HG03095 (cell line): ENCODE data around the gene NEUROD6.

Source experiments
- ATAC-seq: cut with Tn5 transposase; IDR thresholded peaks from one replicate; pipeline ENCODE4 v1.9.1; 2021; ENCODE audit warnings: moderate library complexity; ENCODE audit not compliant: unreplicated experiment

Gene NEUROD6

GRCh38 chr7:31340603-31341002 is at the start of gene NEUROD6:
TSS of gene NEUROD6 (minus strand) at chr7:31340726. CDS start at chr7:31339268, 1,458 bp downstream.
- no peak for ATAC-seq

DNA sequence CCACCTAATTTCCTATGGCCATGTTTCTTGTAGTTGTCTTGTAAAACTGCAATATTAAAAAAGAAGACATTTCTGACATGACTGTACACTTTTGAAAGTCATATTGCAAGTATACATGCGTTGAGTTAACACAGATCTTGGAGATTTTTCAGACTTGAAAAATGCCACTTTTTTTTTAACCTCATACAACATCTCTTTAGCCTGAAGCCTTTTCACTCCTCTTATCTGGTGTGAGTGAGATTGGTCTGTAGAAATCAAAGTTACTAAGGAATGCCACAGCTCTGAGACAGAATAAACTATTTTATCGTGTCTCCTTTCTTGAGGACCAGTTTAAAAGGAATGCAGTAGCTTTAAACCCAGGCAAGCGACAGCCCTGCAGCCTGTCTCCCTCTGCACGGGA is 43.9 kb upstream of the NEUROD6 start:
- ATAC-seq, result no peak

DNA sequence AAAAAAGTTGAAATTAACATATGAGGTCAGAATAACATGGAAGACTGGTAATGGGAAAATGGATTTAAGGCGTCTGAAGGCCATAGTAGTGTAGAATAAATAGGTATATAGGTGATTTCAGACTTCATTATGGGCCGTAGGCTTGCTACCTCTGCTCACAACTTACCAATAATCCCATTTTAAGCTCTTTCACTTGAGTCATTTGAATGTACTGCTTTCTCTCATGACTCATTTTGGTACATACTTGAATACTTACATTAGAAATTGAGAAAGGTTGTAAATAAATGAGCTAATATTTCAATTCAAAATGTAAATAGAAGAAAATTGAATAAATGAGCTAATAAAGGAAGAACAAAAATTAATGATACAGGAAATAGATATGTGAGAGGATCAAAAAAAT is 42.2 kb upstream of the NEUROD6 start:
- no peak for ATAC-seq

- peak; percentile 70 for ATAC-seq
Measured at GRCh38 chr7:31373337-31374289, 33.1 kb upstream of the NEUROD6 start.

- no peak for ATAC-seq
Measured at GRCh38 chr7:31372231-31372959, 31.9 kb upstream of the NEUROD6 start.

DNA sequence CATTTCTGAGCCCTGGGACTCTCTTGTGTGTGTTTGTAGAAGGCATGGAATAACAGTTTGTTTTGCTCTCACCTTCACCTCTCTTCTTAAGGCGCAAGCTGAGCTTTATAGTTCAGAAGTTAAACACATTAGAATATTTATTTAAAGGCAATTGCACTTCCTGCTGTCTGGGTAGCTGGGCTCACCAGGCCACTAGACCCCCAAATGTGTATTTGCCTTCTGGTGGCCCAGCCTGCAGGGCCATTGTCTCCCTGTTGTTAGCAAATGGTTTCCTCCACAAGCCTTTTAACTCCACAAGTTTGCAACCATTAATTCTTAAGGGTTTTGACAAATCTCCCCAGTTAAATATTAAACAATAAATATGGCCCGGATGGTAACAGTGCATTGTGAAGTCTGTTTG is 31.1 kb upstream of the NEUROD6 start:
- ATAC-seq, result no peak

GRCh38 chr7:31370609-31371008 is 30.1 kb upstream of the NEUROD6 start:
- no peak for ATAC-seq

GRCh38 chr7:31368620-31369019 is 28.1 kb upstream of the NEUROD6 start:
- ATAC-seq, result no peak

DNA sequence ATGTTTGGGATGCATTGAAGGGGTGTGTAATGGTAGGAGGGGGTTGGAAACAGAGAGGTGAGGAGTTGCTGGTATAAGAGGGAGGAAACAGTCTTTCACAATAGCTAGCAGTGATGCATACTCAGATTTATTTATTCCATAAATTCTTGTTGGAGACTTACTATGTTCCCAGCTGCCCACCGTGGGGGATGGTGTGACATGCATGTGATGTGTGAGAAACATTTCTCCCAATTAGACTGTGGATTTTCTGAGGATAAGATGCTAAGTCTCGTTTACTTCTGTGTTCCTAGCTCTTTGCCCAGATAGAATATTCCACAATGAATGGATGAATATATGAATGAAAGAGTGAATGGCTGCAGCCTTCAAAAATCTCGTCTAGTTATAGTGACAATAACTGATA is 23.0 kb upstream of the NEUROD6 start:
- ATAC-seq, result no peak

GRCh38 chr7:31363051-31363450 is 22.5 kb upstream of the NEUROD6 start:
- ATAC-seq, result no peak

DNA sequence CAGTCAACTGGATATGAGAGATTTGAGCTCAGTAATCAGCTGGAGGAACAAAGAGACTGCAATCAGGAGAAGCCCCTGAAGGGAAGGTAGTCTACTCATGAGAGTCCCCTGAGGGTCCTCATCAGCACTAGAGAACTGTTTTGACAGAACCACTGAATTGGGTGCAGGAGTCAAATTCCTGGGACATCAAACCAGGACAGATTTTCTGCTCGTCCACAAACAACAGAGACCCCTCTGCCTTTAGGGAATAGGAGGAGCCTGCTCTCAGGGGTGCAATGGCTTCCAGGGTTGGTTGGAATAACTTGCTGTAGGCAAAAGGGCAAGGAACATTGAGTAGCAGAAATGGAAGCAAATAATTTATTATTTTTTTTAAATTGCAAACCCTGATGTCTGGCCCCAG is 21.9 kb upstream of the NEUROD6 start:
- no peak for ATAC-seq

- ATAC-seq, result no peak
Measured at GRCh38 chr7:31358467-31358866, 17.9 kb upstream of the NEUROD6 start.

- ATAC-seq, result no peak
Measured at GRCh38 chr7:31345421-31345820, 4.9 kb upstream of the NEUROD6 start.

GRCh38 chr7:31343516-31344305 is 3.2 kb upstream of the NEUROD6 start:
- no peak for ATAC-seq

DNA sequence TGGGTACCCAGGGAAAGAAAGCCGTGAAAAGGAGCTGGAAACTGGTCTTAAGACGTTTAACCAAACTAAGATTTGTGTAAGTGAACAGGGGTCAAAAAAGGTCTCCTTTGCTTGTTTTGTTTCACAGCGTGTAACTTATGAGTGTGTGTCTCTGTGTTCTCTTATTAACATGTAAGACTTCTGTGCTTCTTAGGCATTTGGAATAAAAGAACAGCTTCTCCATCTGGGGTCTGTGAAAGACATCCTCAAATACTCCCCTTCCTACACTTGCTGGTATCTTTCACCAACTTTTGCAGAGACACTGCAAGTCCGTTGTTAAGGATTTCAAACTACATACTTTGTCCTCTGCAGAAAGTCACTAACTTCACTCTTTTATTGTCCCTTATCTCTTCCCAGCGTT is 615 bp upstream of the NEUROD6 start:
- no peak for ATAC-seq

- no peak for ATAC-seq
Measured at GRCh38 chr7:31340051-31340450, 475 bp downstream of the NEUROD6 start.

DNA sequence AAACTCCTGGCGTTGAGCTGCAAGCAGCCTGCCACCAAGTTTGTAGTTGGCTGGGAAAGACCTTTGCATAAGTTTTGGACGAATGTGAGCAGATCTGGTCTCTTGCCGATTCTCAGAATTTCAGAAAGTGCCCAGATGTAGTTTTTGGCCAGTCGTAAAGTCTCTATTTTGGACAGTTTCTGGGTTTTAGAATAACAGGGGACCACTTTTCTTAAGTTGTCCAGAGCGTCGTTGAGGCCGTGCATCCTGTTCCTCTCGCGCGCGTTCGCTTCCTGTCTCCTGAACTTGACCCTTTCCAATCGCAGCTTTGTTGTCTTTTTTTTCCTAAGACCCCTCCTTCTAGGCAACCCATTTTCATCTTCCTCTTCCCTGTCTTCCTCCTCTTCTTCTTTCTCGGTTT is 1.8 kb downstream of the NEUROD6 start:
- no peak for ATAC-seq

DNA sequence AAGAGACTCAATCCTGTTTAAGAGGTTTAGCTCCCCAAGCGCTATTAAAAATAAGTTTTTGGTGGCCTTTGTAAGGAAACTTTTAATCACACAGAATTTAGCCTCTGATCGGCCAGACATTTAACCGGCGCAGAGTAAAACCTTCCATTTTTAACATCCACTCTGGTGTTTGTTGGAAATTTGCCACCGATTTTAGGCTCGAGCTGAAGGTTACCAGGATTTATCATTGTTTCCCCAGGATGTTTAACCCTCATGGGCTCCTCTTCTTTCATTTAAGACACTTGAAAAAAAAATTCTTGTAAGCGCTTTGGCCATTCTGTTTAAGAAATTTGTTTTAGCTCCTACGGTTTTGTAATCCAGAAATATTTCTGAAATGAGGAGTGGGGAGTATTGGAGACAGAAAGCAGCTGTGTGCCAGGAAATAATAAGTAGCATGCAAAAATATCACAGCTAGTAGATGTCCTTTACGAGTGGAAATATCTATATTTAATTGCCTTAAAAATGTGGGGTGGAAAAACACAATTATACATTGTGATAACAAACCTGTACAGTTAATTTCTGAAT is 3.4 kb downstream of the NEUROD6 start:
- ATAC-seq, result no peak

- no peak for ATAC-seq
Measured at GRCh38 chr7:31336202-31337001, 4.1 kb downstream of the NEUROD6 start.

GRCh38 chr7:31335884-31336201 is 4.7 kb downstream of the NEUROD6 start:
- ATAC-seq, result no peak
